Hepatocyte (in vitro differentiated cells): Measurements from ENCODE around the gene SLC34A2.

Experiments used
- EZH2phosphoT487 ChIP-seq: fragments of 200-600 bp; sonication (generic); IDR thresholded peaks from one replicate; pipeline ENCODE4 v1.6.1; 2018; ENCODE audit warnings: antibody characterized with exemption, mild to moderate bottlenecking, low read depth, moderate library complexity; ENCODE audit not compliant: unreplicated experiment, severe bottlenecking
- TF ChIP-seq, protein P1 (sequence below): fragments of 200-600 bp; sonication (generic); IDR thresholded peaks from 2 replicates; pipeline ENCODE4 v1.5.1; 2016; ENCODE audit warnings: antibody characterized with exemption, mild to moderate bottlenecking; ENCODE audit not compliant: poor library complexity

DNA sequence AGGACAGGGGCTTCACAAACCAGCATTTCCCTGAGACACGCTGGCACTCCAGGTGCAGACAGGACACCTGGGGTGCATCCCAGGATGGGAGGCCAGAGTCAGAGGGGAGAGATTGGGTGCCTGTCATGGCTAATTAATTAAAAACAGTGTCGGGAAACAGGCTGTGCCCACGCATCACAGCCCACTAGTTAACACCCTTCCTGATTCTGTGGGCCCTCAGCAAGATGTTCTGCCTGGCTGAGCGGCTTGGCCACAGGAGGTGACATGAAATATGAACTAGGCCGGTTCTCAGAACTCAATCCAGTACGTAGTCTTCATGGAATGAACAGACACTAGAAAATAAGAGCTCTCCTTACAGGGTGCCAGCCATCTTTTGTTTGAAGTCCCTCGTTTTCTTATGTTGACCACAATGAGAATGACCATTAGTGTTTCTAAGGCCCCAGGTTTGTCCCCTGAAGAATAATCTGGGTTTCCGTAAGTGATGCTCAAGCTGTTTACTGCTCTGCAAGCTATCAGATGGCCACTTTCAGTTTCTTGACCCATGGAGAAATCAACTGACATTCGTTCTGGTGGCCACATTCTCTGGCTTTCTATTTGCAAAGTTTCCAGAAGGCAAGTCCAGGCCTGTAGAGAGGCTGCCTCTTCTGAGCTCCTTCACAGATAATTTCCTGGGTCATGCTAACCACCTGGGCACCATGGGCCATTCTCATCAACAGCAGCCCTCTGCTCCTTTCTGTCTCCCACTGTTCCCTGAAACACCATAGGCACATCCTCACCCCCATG, 72.3 kb downstream of the SLC34A2 start:
- TF ChIP-seq, protein P1, sequence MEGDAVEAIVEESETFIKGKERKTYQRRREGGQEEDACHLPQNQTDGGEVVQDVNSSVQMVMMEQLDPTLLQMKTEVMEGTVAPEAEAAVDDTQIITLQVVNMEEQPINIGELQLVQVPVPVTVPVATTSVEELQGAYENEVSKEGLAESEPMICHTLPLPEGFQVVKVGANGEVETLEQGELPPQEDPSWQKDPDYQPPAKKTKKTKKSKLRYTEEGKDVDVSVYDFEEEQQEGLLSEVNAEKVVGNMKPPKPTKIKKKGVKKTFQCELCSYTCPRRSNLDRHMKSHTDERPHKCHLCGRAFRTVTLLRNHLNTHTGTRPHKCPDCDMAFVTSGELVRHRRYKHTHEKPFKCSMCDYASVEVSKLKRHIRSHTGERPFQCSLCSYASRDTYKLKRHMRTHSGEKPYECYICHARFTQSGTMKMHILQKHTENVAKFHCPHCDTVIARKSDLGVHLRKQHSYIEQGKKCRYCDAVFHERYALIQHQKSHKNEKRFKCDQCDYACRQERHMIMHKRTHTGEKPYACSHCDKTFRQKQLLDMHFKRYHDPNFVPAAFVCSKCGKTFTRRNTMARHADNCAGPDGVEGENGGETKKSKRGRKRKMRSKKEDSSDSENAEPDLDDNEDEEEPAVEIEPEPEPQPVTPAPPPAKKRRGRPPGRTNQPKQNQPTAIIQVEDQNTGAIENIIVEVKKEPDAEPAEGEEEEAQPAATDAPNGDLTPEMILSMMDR: no peak
- TF ChIP-seq EZH2phosphoT487: no peak
